Measurements from ENCODE around the gene PRRC2A.
A peak's percentile ranks its signal among the peaks of the same experiment; 100 is the strongest.

PRRC2A gene

GRCh38 chr6:31578184-31579118 lies 42.1 kb upstream of the PRRC2A start:
- Histone ChIP-seq H3K27ac (ENCODE audit: low read depth, low read length) (no peak overlapping the region), H3K4me3 (ENCODE audit: low read depth, low read length) (no peak overlapping the region), H3K4me1 (ENCODE audit: control insufficient read depth, insufficient read depth, low read length, unreplicated experiment) (peaks cover 5% of the 10 kb centered on the region), H3K27me3 (ENCODE audit: insufficient read depth, low read length) (peaks cover 9% of the 10 kb centered on the region), H3K79me2 (ENCODE audit: control insufficient read depth, insufficient read depth, low read length, unreplicated experiment) (peaks cover 4% of the 10 kb centered on the region), H2AFZ (ENCODE audit: low read length, unreplicated experiment) (no peak overlapping the region), H3K36me3 (ENCODE audit: insufficient read depth, low read length) (no peaks in the 10 kb centered on the region)

DNA sequence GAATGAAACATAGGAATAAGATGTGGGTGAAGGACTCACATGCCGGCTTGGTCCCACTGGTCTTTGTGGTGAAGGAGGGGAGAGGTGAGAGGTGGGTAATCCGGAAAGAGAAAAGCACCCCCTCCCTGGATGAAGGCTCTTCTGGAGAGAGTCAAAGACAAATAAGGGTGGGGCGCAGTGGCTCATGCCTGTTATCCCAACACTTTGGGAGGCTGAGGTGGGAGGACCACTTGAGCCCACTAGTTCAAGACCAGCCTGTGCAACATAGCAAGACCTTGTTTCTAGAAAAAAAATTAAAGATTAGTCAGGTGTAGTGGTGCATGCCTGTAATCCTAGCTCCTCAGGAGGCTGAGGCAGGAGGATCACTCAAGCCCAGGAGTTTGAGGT lies 41.4 kb upstream of the PRRC2A start:
- H3K79me2 ChIP-seq (ENCODE audit: control insufficient read depth, insufficient read depth, low read length, unreplicated experiment), result peaks cover 4% of the 10 kb centered on the region
- no peak overlapping the region for H3K4me3 ChIP-seq (ENCODE audit: low read depth, low read length)
- H3K4me1 ChIP-seq (ENCODE audit: control insufficient read depth, insufficient read depth, low read length, unreplicated experiment), result peaks cover 5% of the 10 kb centered on the region

DNA sequence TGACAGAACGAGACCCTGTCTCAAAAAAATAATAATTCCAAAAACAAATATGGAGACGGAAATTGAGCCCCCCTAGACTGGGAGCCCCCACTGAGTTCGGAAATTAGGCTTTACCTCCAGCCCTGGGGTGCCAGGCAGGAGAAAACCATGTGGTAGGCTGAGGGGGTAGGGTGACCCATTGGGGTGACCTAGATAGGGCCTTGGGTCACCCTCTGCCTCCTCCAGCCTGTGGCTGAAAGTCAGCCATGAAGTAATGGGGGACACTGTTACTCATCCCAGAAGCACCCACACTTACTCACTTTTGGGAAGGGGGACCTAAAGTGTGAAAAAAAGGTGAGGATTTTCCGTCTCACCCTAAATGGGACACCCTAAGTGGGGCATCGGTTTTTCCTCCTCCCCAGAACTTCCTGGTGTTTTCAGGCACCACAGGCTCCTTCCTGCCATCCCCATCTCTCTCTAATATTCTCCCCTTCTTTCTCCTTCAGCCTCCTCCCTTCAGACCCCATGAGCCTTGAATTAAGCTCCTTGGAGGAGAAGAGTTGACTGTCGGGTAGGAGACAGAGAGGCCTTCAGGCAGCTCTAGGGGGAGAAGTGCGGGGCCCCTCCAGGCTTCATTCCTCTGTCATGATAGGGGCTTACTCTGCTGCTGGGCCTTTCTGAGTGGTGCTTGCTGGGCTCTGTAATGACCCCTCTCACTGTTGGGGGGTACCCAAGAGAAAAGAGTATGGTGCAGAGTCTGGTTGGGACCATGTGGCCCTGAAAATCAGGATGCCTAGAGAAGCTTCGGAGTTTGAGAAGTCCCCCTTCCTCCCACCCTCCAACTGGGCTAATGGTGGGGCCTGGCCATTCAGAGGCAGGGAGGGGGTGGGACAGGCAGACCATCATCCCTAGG lies 40.7 kb upstream of the PRRC2A start:
- H3K36me3 ChIP-seq (ENCODE audit: insufficient read depth, low read length), result no peaks in the 10 kb centered on the region
- H3K4me1 ChIP-seq (ENCODE audit: control insufficient read depth, insufficient read depth, low read length, unreplicated experiment), result peaks cover 5% of the 10 kb centered on the region
- H3K27ac ChIP-seq (ENCODE audit: low read depth, low read length), result no peak overlapping the region
- peaks cover 4% of the 10 kb centered on the region for H3K79me2 ChIP-seq (ENCODE audit: control insufficient read depth, insufficient read depth, low read length, unreplicated experiment)
- no peak overlapping the region for H3K4me3 ChIP-seq (ENCODE audit: low read depth, low read length)
- H3K27me3 ChIP-seq (ENCODE audit: insufficient read depth, low read length), result peaks cover 3% of the 10 kb centered on the region; the same call in 1 of the 2 replicates
- no peak overlapping the region for H2AFZ ChIP-seq (ENCODE audit: low read length, unreplicated experiment)

More for the DNA sequence above, 41.4 kb upstream of the PRRC2A start:
- Histone ChIP-seq H3K27me3 (ENCODE audit: insufficient read depth, low read length) (peaks cover 7% of the 10 kb centered on the region), H3K36me3 (ENCODE audit: insufficient read depth, low read length) (no peaks in the 10 kb centered on the region), H2AFZ (ENCODE audit: low read length, unreplicated experiment) (no peak overlapping the region), H3K27ac (ENCODE audit: low read depth, low read length) (no peak overlapping the region)

- H2AFZ ChIP-seq (ENCODE audit: low read length, unreplicated experiment), result peak overlapping the region; percentile 87
- H3K27me3 ChIP-seq (ENCODE audit: insufficient read depth, low read length), result peaks cover 3% of the 10 kb centered on the region; the same call in 1 of the 2 replicates
- H3K79me2 ChIP-seq (ENCODE audit: control insufficient read depth, insufficient read depth, low read length, unreplicated experiment), result peaks cover 4% of the 10 kb centered on the region
- peak overlapping the region; percentile 98 for H3K4me3 ChIP-seq (ENCODE audit: low read depth, low read length)
- no peaks in the 10 kb centered on the region for H3K36me3 ChIP-seq (ENCODE audit: insufficient read depth, low read length)
- peaks cover 5% of the 10 kb centered on the region for H3K4me1 ChIP-seq (ENCODE audit: control insufficient read depth, insufficient read depth, low read length, unreplicated experiment)
- H3K27ac ChIP-seq (ENCODE audit: low read depth, low read length), result no peak overlapping the region
Measured at GRCh38 chr6:31580438-31580740, 40.1 kb upstream of the PRRC2A start.

GRCh38 chr6:31580807-31581433 lies 39.6 kb upstream of the PRRC2A start:
- no peaks in the 10 kb centered on the region for H3K36me3 ChIP-seq (ENCODE audit: insufficient read depth, low read length)
- peak overlapping the region; percentile 98 for H3K4me3 ChIP-seq (ENCODE audit: low read depth, low read length)
- peak overlapping the region; percentile 97 for H2AFZ ChIP-seq (ENCODE audit: low read length, unreplicated experiment)
- no peak overlapping the region for H3K27ac ChIP-seq (ENCODE audit: low read depth, low read length)
- H3K79me2 ChIP-seq (ENCODE audit: control insufficient read depth, insufficient read depth, low read length, unreplicated experiment), result peaks cover 4% of the 10 kb centered on the region
- peaks cover 3% of the 10 kb centered on the region; the same call in 1 of the 2 replicates for H3K27me3 ChIP-seq (ENCODE audit: insufficient read depth, low read length)
- peaks cover 5% of the 10 kb centered on the region for H3K4me1 ChIP-seq (ENCODE audit: control insufficient read depth, insufficient read depth, low read length, unreplicated experiment)

DNA sequence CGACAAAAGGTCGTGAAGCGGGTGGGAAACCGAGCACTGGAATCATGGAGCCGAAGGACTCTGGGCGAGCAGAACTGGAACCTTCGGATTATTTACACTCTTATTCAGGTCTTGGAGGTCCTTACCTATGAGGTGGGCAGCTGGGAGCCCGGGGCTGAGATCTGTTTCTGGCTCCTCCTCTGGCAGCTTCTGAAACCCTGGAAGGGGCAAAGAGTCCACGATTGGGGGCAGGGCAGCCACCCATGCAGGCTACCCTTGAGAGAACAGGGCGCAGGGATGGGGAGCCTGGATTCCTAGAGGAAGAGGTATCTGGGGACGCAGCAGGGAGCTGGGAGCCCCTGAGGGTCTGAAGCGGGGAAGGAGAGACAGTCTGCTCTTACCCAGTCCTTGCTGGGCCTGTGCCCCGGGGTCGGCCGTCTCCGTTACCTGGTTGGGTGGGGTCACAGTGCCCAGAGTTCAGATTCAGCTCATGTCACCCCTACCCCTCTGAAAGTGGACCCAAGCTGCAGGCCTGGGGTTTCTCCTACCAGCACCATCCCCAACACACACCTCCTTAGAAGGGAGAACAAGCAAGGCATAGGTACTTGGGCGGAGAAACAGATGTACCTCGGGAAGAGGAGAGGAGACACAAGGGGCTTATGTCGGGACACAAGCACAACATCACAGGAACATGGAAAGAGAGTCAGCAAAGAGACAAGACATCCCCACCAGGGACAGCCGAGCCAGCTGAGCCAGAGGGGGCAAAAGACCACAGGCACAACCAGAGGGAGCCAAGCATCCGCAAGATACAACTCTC lies 38.9 kb upstream of the PRRC2A start:
- Histone ChIP-seq H3K36me3 (ENCODE audit: insufficient read depth, low read length) (no peaks in the 10 kb centered on the region), H2AFZ (ENCODE audit: low read length, unreplicated experiment) (peak overlapping the region; percentile 97), H3K79me2 (ENCODE audit: control insufficient read depth, insufficient read depth, low read length, unreplicated experiment) (peaks cover 4% of the 10 kb centered on the region), H3K27me3 (ENCODE audit: insufficient read depth, low read length) (no peaks in the 10 kb centered on the region), H3K4me1 (ENCODE audit: control insufficient read depth, insufficient read depth, low read length, unreplicated experiment) (peaks cover 5% of the 10 kb centered on the region), H3K27ac (ENCODE audit: low read depth, low read length) (no peak overlapping the region), H3K4me3 (ENCODE audit: low read depth, low read length) (peak overlapping the region; percentile 98)

DNA sequence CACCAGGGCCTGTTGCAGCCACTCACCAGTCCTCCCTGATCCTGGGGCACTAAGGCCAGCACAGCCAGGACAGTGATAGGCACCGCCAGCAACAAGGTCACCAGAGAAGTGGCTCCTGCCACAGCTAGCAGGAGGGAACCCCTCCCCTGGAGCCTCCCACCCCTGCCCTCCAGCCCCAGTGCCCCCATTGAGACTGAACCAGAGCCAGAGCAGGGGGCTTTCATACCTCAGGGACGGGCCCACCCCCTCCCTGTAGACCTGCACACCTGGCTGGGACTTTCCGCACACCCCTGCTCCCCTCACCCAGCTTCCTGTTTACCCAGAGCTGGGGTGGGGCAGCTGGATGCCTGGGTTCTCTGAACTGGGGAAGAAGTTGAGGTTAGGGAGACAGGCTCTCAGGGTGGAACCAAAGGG lies 38.3 kb upstream of the PRRC2A start, which contains the start of gene LTB:
Gene LTB (minus strand): TSS at position 195 of the 414 bp plus-strand sequence. CDS start 7 bp downstream, at position 188.
- Histone ChIP-seq H3K79me2 (ENCODE audit: control insufficient read depth, insufficient read depth, low read length, unreplicated experiment) (peaks cover 4% of the 10 kb centered on the region), H3K36me3 (ENCODE audit: insufficient read depth, low read length) (no peaks in the 10 kb centered on the region), H2AFZ (ENCODE audit: low read length, unreplicated experiment) (peak within 1 kb of the TSS; percentile 97), H3K4me1 (ENCODE audit: control insufficient read depth, insufficient read depth, low read length, unreplicated experiment) (peaks cover 5% of the 10 kb centered on the region), H3K4me3 (ENCODE audit: low read depth, low read length) (peak within 1 kb of the TSS; percentile 98), H3K27me3 (ENCODE audit: insufficient read depth, low read length) (no peaks in the 10 kb centered on the region), H3K27ac (ENCODE audit: low read depth, low read length) (no peak within 1 kb of the TSS)

- H2AFZ ChIP-seq (ENCODE audit: low read length, unreplicated experiment), result no peak overlapping the region
- H3K36me3 ChIP-seq (ENCODE audit: insufficient read depth, low read length), result no peaks in the 10 kb centered on the region
- H3K79me2 ChIP-seq (ENCODE audit: control insufficient read depth, insufficient read depth, low read length, unreplicated experiment), result peaks cover 4% of the 10 kb centered on the region
- no peak overlapping the region for H3K4me3 ChIP-seq (ENCODE audit: low read depth, low read length)
- no peak overlapping the region for H3K27ac ChIP-seq (ENCODE audit: low read depth, low read length)
- H3K4me1 ChIP-seq (ENCODE audit: control insufficient read depth, insufficient read depth, low read length, unreplicated experiment), result peaks cover 5% of the 10 kb centered on the region
- no peaks in the 10 kb centered on the region for H3K27me3 ChIP-seq (ENCODE audit: insufficient read depth, low read length)
Measured at GRCh38 chr6:31585491-31585890, 35.0 kb upstream of the PRRC2A start.

- peaks cover 5% of the 10 kb centered on the region for H3K4me1 ChIP-seq (ENCODE audit: control insufficient read depth, insufficient read depth, low read length, unreplicated experiment)
- no peaks in the 10 kb centered on the region for H3K36me3 ChIP-seq (ENCODE audit: insufficient read depth, low read length)
- no peak within 1 kb of the TSS for H3K27ac ChIP-seq (ENCODE audit: low read depth, low read length)
- peaks cover 4% of the 10 kb centered on the region for H3K79me2 ChIP-seq (ENCODE audit: control insufficient read depth, insufficient read depth, low read length, unreplicated experiment)
- H2AFZ ChIP-seq (ENCODE audit: low read length, unreplicated experiment), result no peak within 1 kb of the TSS
- no peaks in the 10 kb centered on the region for H3K27me3 ChIP-seq (ENCODE audit: insufficient read depth, low read length)
- no peak within 1 kb of the TSS for H3K4me3 ChIP-seq (ENCODE audit: low read depth, low read length)
Measured at GRCh38 chr6:31586008-31586407, 34.5 kb upstream of the PRRC2A start, which contains the start of gene LST1. TSS of gene LST1 (plus strand) at chr6:31586277. CDS start at chr6:31587300, 1,023 bp downstream.
